HG03565 (cell line): ENCODE results near the gene TOR1AIP2.
"Not testable (repeated sequence)": the region's sequence is repeated elsewhere in the genome, so short reads cannot be mapped to it uniquely, and the experiment has no call there.

Source experiments
- ATAC-seq: cut with Tn5 transposase; IDR thresholded peaks from one replicate; pipeline ENCODE4 v1.9.1; 2021; ENCODE audit warnings: mild to moderate bottlenecking, moderate library complexity; ENCODE audit not compliant: unreplicated experiment

TOR1AIP2 gene

GRCh38 chr1:179876300-179876715 is 1.3 kb downstream of the TOR1AIP2 start:
- no peak for ATAC-seq

- ATAC-seq, result no peak
These were observed 1.9 kb downstream of the TOR1AIP2 start for GRCh38 chr1:179875596-179876299.

- ATAC-seq, result no peak
These were observed 4.2 kb downstream of the TOR1AIP2 start for GRCh38 chr1:179873438-179873851.

- no peak for ATAC-seq
These were observed 5.0 kb downstream of the TOR1AIP2 start for GRCh38 chr1:179872558-179872957.

- ATAC-seq, result no peak
These were observed 5.7 kb downstream of the TOR1AIP2 start for GRCh38 chr1:179871940-179872339.

- no peak for ATAC-seq
These were observed 6.7 kb downstream of the TOR1AIP2 start for GRCh38 chr1:179870870-179871269.

DNA sequence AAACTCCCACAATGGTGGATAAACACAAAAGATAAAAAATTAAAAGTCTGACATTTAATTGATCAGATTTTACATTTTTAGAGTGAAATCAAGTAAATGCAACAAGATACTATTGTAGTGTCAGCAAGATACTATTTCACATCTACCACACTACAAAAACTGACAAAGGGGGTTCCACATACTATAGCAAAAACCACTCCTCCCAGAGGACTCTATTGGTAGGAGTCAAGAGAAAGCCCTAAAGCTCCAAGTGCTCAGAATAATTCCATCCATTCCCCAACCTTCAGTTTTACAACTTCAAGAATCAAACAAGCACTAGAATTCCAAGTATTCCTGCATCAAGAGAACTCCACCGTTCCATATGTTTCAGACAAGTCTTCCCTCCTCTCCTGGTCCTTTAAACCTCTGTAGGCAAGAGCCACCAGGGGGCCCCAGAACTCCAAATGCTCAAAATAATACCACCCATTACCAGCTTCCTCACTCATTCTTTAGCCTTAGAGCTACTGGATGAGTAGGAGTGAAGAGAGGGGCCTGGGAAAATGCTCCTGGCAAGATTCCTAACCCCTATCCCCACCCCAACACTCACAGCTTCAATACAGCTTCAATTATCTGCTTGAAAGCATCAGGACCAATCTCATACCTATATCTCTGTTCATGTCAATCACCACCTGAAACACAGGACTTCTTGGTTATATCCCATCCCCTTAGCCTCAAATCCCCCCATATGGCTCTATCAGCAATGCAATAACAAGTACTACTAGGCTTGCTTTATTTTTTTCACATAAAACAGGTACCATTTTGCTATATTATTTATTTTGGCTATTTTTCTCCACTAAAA is 9.9 kb downstream of the TOR1AIP2 start:
- ATAC-seq, result no peak

GRCh38 chr1:179866616-179867015 is 11.0 kb downstream of the TOR1AIP2 start:
- ATAC-seq, result no peak

- no peak for ATAC-seq
These were observed 12.2 kb downstream of the TOR1AIP2 start for GRCh38 chr1:179865377-179865776.

- no peak for ATAC-seq
These were observed 17.0 kb downstream of the TOR1AIP2 start for GRCh38 chr1:179860652-179861051.

GRCh38 chr1:179857009-179857408 is 20.6 kb downstream of the TOR1AIP2 start:
- no peak for ATAC-seq

GRCh38 chr1:179856296-179856695 is 21.3 kb downstream of the TOR1AIP2 start:
- ATAC-seq, result no peak

GRCh38 chr1:179855831-179856230 is 21.8 kb downstream of the TOR1AIP2 start:
- not testable (repeated sequence) for ATAC-seq

DNA sequence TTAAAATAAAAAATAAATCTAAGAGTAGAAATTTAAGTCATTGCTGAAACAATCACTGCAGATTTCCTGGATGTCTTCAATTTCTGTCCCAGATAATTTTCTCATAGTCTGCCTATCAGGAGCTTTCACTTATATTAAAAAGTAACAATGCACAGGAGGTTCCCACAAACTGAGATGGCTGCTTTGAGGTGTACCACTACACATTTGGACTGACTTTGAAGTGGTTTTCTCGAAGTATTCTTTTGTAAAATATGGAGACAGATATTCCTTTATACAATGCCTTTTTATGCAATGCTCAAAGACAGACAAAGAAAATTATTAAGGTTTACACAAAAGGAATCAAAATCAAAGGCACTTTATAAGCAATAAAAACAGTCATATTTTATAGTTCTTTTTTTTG is 24.5 kb downstream of the TOR1AIP2 start:
- ATAC-seq, result no peak

DNA sequence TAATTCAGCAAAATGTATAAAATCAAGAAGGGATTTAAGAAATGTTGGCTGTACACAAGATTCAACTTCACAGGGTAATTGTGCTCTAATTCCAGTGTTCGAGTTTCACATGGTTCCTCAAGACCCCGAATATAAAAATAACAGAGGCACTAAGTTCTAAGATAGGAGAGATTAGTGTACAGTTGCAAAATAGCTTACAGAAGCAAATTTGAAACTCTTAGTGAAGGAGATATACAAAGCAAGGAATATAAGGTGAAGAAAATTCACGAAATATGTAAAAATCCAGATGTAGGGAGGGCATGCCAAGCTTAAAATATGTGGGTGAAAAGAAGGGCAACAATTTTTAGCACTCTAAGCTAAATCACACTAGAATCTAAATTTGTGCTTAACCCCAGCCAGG is 29.4 kb downstream of the TOR1AIP2 start:
- no peak for ATAC-seq

GRCh38 chr1:179840107-179840506 is 37.5 kb downstream of the TOR1AIP2 start:
- no peak for ATAC-seq

- ATAC-seq, result not testable (repeated sequence)
These were observed 40.7 kb downstream of the TOR1AIP2 start for GRCh38 chr1:179836686-179837445.

DNA sequence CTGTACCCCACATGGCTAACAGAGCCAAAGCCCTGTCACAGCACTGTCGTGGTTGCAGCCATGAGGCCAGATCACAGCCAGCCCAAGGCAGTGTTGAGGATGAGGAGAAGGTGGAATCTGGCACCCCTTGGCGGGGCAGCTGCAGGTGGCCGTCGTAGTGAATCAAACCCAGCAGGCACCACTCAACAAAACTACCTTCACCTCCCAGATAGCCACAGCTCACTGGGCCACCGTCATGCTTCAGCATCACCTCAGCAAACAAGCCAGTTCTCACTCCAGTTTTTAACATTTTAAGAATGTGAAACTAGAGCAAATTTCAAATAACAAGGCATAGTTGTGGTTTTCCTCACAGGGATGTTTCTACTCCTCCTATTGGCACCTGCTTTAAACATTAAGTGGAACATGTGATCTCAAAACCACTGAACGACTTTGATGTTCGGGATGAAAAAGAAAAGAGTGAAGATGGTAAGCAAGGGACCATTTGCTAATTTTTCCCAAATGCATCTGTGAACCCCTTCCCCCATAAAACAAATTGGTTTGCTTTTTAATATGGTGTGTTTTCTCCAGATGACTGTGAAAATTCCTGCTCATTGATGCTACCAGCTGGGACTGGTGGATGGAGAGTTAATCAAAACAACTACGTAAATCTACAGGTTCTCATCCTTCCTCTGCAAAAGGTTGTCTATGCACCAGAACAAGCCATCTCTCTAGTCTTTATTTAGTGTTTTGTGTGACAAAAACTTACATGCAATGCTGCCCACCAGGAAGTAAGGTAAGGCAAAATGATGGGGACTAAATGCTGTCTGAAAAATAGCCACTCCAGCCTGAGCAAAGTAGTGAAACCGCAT is 45.5 kb downstream of the TOR1AIP2 start:
- ATAC-seq, result no peak

DNA sequence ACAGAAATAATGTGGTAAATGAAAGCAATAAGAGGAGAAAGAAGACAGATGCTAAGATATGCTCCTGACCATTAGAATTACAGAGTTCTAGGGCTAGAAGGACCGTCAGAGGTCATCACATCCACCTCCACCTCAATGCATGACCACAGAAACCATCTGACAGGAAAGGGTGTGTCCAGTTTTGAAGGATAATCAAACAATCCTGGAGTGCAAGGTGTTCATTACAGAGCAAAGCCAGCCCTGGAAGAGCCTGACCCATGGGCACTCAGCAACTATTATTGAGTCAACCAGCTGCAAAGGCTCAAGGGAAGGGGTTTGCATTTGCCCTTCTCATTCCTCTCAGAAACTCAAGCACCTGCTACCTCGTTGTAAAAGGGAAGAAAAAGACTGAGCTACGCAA is 46.4 kb downstream of the TOR1AIP2 start:
- no peak for ATAC-seq

DNA sequence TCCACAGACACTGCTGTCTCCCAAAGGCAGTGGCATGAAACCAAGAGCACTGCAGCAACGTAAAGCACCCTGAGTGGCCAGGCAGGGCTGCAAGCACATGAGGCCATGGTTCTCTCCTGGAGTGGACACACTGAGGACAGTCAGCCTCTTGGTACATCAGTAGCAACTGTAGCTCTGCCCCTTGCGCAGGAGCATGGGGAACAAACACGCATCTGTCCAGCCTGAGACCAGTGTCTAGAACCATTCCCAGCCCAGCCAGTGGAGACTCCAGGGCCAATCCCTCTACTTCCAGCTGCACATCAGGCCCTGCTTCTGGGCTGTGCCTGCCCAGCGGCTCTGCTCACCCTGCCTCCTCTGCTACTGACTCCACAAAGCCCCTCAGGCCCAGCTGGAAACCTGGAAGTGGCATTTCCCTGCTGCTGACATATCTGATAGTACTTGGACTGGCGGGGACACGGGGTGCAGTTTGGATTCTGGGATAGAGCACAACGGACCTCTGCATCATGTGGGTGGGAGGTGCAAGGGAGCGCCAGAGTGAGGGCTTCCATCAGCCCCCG is 49.0 kb downstream of the TOR1AIP2 start:
- no peak for ATAC-seq
